Thymus (tissue), 11 donors: ENCODE data around the gene CASP9. TPM values are rescaled to one million over a fixed set of nuclear protein-coding genes. Genes with fewer than 3 reads are reported as not detected.

Experiments used
- DNase-seq, 9 donors: peaks; one replicate each; pipeline ENCODE4 v3.0.0-alpha.2; 2013; ENCODE audit warnings: low spot score in 9 of 9, low read depth in 6 of 9, missing footprints in 1 of 9
- H3K27ac ChIP-seq, 2 donors: one replicate each; pipeline ENCODE4 v1.5.1; 2013; ENCODE audit warnings: control low read depth in 1 of 2, low read depth in 1 of 2, low read length in 1 of 2, mild to moderate bottlenecking in 1 of 2, moderate library complexity in 1 of 2
- H3K27me3 ChIP-seq, 2 donors: one replicate each; pipeline ENCODE4 v1.5.1; 2013; ENCODE audit warnings: low read length in 1 of 2; ENCODE audit not compliant: control insufficient read depth in 2 of 2, insufficient read depth in 1 of 2
- H3K36me3 ChIP-seq, 2 donors: one replicate each; pipeline ENCODE4 v1.5.1; 2013; ENCODE audit warnings: low read length in 1 of 2, mild to moderate bottlenecking in 1 of 2, moderate library complexity in 1 of 2; ENCODE audit not compliant: control insufficient read depth in 2 of 2, insufficient read depth in 2 of 2
- H3K4me1 ChIP-seq, 2 donors: one replicate each; pipeline ENCODE4 v1.5.1; 2013; ENCODE audit warnings: low read length in 2 of 2; ENCODE audit not compliant: control insufficient read depth in 2 of 2, insufficient read depth in 2 of 2
- H3K4me3 ChIP-seq, 2 donors: one replicate each; pipeline ENCODE4 v1.5.1; 2013; ENCODE audit warnings: low read length in 2 of 2, control low read depth in 1 of 2, mild to moderate bottlenecking in 1 of 2
- H3K9me3 ChIP-seq, 2 donors: one replicate each; pipeline ENCODE4 v1.5.1; 2013; ENCODE audit warnings: low read length in 1 of 2, mild to moderate bottlenecking in 1 of 2; ENCODE audit not compliant: control insufficient read depth in 2 of 2, insufficient read depth in 1 of 2
- WGBS: extraction: QIAGEN DNeasy Blood & Tissue Kit; methylation state at CpG from one replicate; pipeline ENCODE4 v1.1.7; 2013; 5-methylcytosine and 5-hydroxymethylcytosine counted together
- polyA plus RNA-seq: library from polyadenylated mRNA; stranded (reverse); fragments of 200-250 nt; gene quantifications from one replicate; pipeline ENCODE4 v1.2.3, GENCODE V29; 2013
- total RNA-seq: library from RNA; stranded (reverse); fragments of 120-200 nt; gene quantifications from one replicate; pipeline ENCODE4 v1.2.4, GENCODE V29; 2013
- donor health status: healthy.

CASP9 gene
- total and polyA plus RNA-seq, 2 donors: 5.6 to 27.4 TPM

- H3K4me1 ChIP-seq: no peaks in the 10 kb centered on the region
- H3K27ac ChIP-seq: no peak overlapping the region
- WGBS: 95% methylated on average over 12 of the region's 12 CpGs
- H3K36me3 ChIP-seq: peaks cover 2 to 3% of the 10 kb centered on the region in 2 donors
- no peaks in the 10 kb centered on the region for H3K9me3 ChIP-seq
- DNase-seq: no peak
- no peak overlapping the region for H3K4me3 ChIP-seq
- no peaks in the 10 kb centered on the region for H3K27me3 ChIP-seq
These were observed 15.1 kb downstream of the CASP9 start for GRCh38 chr1:15508700-15509487.

- H3K4me3 ChIP-seq: no peak overlapping the region
- H3K4me1 ChIP-seq: no peaks in the 10 kb centered on the region
- H3K27ac ChIP-seq: no peak overlapping the region
- WGBS: 97% methylated on average over 5 of the region's 5 CpGs
- H3K27me3 ChIP-seq: no peaks in the 10 kb centered on the region
- H3K9me3 ChIP-seq: no peaks in the 10 kb centered on the region
- peaks cover 2 to 3% of the 10 kb centered on the region in 2 donors for H3K36me3 ChIP-seq
- DNase-seq: no peak
These were observed 16.7 kb downstream of the CASP9 start for GRCh38 chr1:15507278-15507677.

- no peaks in the 10 kb centered on the region for H3K27me3 ChIP-seq
- H3K9me3 ChIP-seq: no peaks in the 10 kb centered on the region
- H3K4me3 ChIP-seq: no peak overlapping the region
- WGBS: 98% methylated on average over 17 of the region's 17 CpGs
- no peak overlapping the region for H3K27ac ChIP-seq
- H3K4me1 ChIP-seq: no peaks in the 10 kb centered on the region
- H3K36me3 ChIP-seq: peaks cover 2 to 3% of the 10 kb centered on the region in 2 donors
- no peak for DNase-seq
These were observed 17.2 kb downstream of the CASP9 start for GRCh38 chr1:15506831-15507230.

- Histone ChIP-seq H3K27ac (no peak overlapping the region), H3K9me3 (no peaks in the 10 kb centered on the region), H3K36me3 (peaks cover 2 to 3% of the 10 kb centered on the region in 2 donors), H3K4me3 (no peak overlapping the region), H3K27me3 (no peaks in the 10 kb centered on the region), H3K4me1 (no peaks in the 10 kb centered on the region)
- DNase-seq: no peak
- WGBS: 93% methylated on average over 4 of the region's 4 CpGs
These were observed 19.6 kb downstream of the CASP9 start for GRCh38 chr1:15504436-15504835.

GRCh38 chr1:15501208-15502032, 22.6 kb downstream of the CASP9 start:
- Histone ChIP-seq H3K27me3 (no peaks in the 10 kb centered on the region), H3K4me1 (no peaks in the 10 kb centered on the region), H3K9me3 (no peaks in the 10 kb centered on the region), H3K36me3 (peaks cover 2 to 3% of the 10 kb centered on the region in 2 donors), H3K27ac (no peak overlapping the region), H3K4me3 (no peak overlapping the region)
- DNase-seq: peak in 5 of 9 donors; percentile 17 to 50 (median 26)
- 77% methylated on average over 17 of the region's 17 CpGs for WGBS

GRCh38 chr1:15500184-15501178, 23.5 kb downstream of the CASP9 start:
- Histone ChIP-seq H3K4me3 (no peak overlapping the region), H3K27me3 (no peaks in the 10 kb centered on the region), H3K27ac (no peak overlapping the region), H3K4me1 (no peaks in the 10 kb centered on the region), H3K9me3 (no peaks in the 10 kb centered on the region), H3K36me3 (peaks cover 0 to 1% of the 10 kb centered on the region in 2 donors)
- 90% methylated on average over 19 of the region's 19 CpGs for WGBS
- no peak for DNase-seq

- Histone ChIP-seq H3K27me3 (no peaks in the 10 kb centered on the region), H3K27ac (no peak overlapping the region), H3K9me3 (no peaks in the 10 kb centered on the region), H3K4me3 (no peak overlapping the region), H3K36me3 (peaks cover 3 to 18% of the 10 kb centered on the region in 2 donors), H3K4me1 (no peaks in the 10 kb centered on the region)
- 94% methylated on average over 9 of the region's 9 CpGs for WGBS
- DNase-seq: no peak
These were observed 30.1 kb downstream of the CASP9 start for GRCh38 chr1:15493869-15494390.

GRCh38 chr1:15492596-15492995, 31.4 kb downstream of the CASP9 start:
- H3K36me3 ChIP-seq: peaks cover 3 to 18% of the 10 kb centered on the region in 2 donors
- no peaks in the 10 kb centered on the region for H3K4me1 ChIP-seq
- no peak overlapping the region for H3K27ac ChIP-seq
- no peak for DNase-seq
- no peaks in the 10 kb centered on the region for H3K27me3 ChIP-seq
- H3K9me3 ChIP-seq: no peaks in the 10 kb centered on the region
- no peak overlapping the region for H3K4me3 ChIP-seq
- 98% methylated on average over 5 of the region's 5 CpGs for WGBS
